Ramos (cell line): Measurements from ENCODE around the gene SPACDR.

Experiments
- in situ Hi-C: fragments of 300-500 bp; cut with MboI; formaldehyde crosslinking; loops from one replicate; pipeline ENCODE4 v1.14.3; 2022; ENCODE audit warnings: low sequenced_read_pairs; ENCODE audit not compliant: unreplicated experiment

Gene SPACDR

DNA sequence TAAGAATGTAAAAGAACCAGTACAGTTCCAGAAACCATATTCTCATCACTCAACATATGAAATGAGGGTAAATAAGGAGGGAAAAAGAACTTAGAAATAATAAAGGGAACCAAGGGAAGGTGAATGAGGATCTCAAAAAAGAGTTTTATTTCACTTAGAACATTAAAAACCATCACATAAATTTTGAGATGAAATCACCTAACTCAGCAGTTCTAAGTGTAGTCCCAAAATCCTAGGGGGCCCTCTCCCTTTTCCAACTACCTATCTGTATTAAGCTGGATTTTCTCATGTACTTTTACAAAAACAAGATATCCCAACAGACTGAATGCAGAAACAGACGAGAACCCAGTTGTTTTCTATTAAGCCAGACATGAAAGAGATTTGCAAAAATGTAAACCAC lies 38.7 kb downstream of the SPACDR start:
- in situ Hi-C loops = no loop called here

DNA sequence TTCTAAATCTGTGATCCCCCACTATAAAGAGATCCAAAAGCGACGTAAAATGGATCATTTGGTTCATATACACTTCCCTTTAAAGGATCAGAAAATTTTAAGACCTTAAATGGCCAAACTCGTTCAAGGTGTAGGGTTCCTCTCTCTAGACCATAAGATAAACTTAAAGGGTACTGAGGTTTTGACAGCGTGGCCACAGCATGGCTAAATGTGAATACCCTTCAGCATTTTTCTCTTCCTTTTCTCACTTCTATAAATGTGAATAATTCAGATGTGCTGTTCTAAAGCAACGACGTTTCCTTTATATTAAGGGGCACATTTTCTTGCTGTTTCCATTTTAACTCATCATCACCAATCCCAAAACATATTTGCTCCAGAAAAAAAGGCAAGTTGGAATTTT lies 40.7 kb downstream of the SPACDR start:
- in situ Hi-C loops = no loop called here

GRCh38 chr7:100419660-100420226 lies 44.3 kb downstream of the SPACDR start:
- in situ Hi-C loops = no loop called here

- in situ Hi-C loops = no loop called here
Measured at GRCh38 chr7:100418930-100419659, 45.0 kb downstream of the SPACDR start.

DNA sequence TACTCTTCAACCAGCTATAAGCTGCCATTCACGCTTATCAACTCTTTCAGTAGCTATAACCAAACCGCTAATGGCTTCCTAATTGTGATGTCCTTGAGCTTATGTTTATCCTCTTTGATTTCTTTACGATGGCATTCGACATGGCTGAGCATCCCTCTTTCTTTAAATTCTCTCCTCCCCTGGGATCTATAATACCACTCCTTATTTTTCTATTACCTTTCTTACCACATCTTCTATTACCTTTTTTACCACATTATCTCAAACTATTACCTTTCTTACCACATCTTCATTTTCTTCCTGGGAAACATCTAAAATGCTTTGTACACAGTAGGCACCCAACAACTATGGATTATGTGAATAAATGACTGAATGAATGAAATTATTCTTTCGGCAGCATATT lies 48.6 kb downstream of the SPACDR start:
- in situ Hi-C loops = no loop called here

GRCh38 chr7:100413889-100414288 lies 50.2 kb downstream of the SPACDR start:
- in situ Hi-C loops = no loop called here

- in situ Hi-C loops = no loop called here
Measured at GRCh38 chr7:100413346-100413745, 50.7 kb downstream of the SPACDR start.

GRCh38 chr7:100411101-100411500 lies 53.0 kb downstream of the SPACDR start:
- in situ Hi-C loops = no loop called here

GRCh38 chr7:100407285-100408180 lies 56.5 kb downstream of the SPACDR start:
- in situ Hi-C loops = loop anchor here (5.0 kb wide), 1 partner anchor 275 kb away; no protein-coding TSS in a partner anchor

DNA sequence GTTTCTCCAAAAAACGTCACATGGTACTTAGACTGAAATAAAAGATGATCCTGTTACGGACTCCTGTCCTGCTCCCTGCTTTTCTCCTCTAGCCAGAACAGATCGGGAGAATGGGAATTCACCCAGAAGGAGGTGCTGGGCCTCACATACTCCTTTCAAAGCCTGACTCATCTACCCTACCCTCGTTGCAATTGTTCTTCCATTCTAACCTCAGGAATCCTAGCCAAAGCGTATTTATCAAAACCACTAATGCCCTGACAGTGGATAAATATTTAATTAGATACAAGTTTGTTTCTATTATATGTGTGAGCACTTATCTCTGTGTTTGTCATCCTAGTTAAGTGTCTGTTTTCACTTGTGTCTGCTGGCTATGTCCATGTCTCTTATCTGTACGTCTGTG lies 57.3 kb downstream of the SPACDR start:
- in situ Hi-C loops = loop anchor here (5.0 kb wide), 1 partner anchor 274 kb away; no protein-coding TSS in a partner anchor
